ENCODE measurements around the gene CAMK4.
A peak's percentile ranks its signal among the peaks of the same experiment; 100 is the strongest.

Gene CAMK4

GRCh38 chr5:111280282-111280951 is 56.2 kb downstream of the CAMK4 start:
- TF ChIP-seq, protein P1, sequence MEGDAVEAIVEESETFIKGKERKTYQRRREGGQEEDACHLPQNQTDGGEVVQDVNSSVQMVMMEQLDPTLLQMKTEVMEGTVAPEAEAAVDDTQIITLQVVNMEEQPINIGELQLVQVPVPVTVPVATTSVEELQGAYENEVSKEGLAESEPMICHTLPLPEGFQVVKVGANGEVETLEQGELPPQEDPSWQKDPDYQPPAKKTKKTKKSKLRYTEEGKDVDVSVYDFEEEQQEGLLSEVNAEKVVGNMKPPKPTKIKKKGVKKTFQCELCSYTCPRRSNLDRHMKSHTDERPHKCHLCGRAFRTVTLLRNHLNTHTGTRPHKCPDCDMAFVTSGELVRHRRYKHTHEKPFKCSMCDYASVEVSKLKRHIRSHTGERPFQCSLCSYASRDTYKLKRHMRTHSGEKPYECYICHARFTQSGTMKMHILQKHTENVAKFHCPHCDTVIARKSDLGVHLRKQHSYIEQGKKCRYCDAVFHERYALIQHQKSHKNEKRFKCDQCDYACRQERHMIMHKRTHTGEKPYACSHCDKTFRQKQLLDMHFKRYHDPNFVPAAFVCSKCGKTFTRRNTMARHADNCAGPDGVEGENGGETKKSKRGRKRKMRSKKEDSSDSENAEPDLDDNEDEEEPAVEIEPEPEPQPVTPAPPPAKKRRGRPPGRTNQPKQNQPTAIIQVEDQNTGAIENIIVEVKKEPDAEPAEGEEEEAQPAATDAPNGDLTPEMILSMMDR (IDR thresholded peaks at IDR 0.05; ENCODE audit: low read depth, low read length) = no peak
- H3K4me3 ChIP-seq (replicated peaks in 1 of 2; ENCODE audit: low read depth in 2 of 2, low read length in 2 of 2) = no peak overlapping the region
- no peak for DNase-seq (ENCODE audit: low read depth in 2 of 2)

DNA sequence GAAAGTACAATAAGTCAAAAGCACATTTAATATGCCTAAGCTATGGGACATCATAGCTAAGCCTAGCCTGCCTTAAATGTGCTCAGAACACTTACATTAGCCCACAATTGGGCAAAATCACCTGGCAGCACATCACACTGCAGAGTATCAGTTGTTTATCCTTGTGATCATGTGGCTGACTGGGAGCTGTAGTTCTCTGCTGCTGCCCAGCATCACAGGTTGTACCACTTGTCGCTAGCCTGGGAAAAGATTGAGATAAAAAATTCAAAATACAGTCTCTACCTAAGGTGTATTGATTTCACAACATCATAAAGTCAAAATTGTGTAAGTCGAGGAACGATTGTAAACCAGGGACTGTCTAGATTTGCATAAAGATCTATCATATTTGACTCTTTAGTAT is 58.6 kb downstream of the CAMK4 start:
- DNase-seq (ENCODE audit: low read depth in 2 of 2) = no peak
- TF ChIP-seq, protein P1 (IDR thresholded peaks at IDR 0.05; ENCODE audit: low read depth, low read length) = no peak
- H3K4me3 ChIP-seq (replicated peaks in 1 of 2; ENCODE audit: low read depth in 2 of 2, low read length in 2 of 2) = no peak overlapping the region

GRCh38 chr5:111284825-111285224 is 60.6 kb downstream of the CAMK4 start:
- TF ChIP-seq, protein P1 (IDR thresholded peaks at IDR 0.05; ENCODE audit: low read depth, low read length) = no peak
- H3K4me3 ChIP-seq (replicated peaks in 1 of 2; ENCODE audit: low read depth in 2 of 2, low read length in 2 of 2) = no peak overlapping the region
- DNase-seq (ENCODE audit: low read depth in 2 of 2) = no peak

DNA sequence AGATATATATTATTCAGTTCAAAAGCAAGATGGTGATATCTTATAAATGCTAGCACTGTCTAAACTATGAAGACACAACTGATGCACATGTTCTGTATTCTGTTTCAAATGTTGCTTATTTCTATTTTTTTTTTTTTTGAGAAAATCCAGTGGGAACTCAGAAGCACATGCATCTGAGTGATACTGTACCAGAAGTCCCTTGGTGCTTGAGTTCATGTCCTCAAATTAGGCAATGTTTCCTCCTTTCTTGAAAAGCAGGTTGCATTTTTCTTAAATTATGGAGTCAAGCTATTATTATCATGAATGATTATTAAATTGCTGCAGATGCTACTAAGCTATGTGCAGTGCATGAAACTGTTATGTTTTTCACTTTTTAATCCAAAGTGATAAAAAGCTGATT is 70.4 kb downstream of the CAMK4 start:
- TF ChIP-seq, protein P1 (IDR thresholded peaks at IDR 0.05; ENCODE audit: low read depth, low read length) = no peak

DNA sequence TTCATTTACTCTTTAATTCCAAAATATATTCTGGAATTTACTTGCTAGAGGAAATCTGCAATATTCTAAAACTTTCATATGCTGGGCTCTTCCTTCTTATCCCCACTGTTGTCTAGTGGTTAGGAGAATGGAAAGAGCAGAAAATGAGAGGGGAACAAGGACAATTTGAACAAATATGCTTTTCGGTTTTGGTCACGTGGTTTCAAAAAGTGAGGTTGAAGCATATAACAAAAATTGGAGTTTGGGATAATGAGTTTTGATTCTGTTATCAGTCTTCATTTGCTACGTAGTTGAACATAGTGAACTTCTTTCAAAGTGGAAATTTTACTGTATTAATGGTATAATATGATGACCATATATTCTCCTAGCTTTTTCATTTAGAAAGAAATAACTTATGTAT is 71.5 kb downstream of the CAMK4 start:
- no peak overlapping the region for H3K4me3 ChIP-seq (replicated peaks in 1 of 2; ENCODE audit: low read depth in 2 of 2, low read length in 2 of 2)
- no peak for DNase-seq (ENCODE audit: low read depth in 2 of 2)
- TF ChIP-seq, protein P1 (IDR thresholded peaks at IDR 0.05; ENCODE audit: low read depth, low read length) = no peak

More for the DNA sequence above, 70.4 kb downstream of the CAMK4 start:
- DNase-seq (ENCODE audit: low read depth in 2 of 2) = no peak
- no peak overlapping the region for H3K4me3 ChIP-seq (replicated peaks in 1 of 2; ENCODE audit: low read depth in 2 of 2, low read length in 2 of 2)

- DNase-seq (ENCODE audit: low read depth in 2 of 2) = no peak
- H3K4me3 ChIP-seq (replicated peaks in 1 of 2; ENCODE audit: low read depth in 2 of 2, low read length in 2 of 2) = no peak overlapping the region
- TF ChIP-seq, protein P1 (IDR thresholded peaks at IDR 0.05; ENCODE audit: low read depth, low read length) = no peak
Measured at GRCh38 chr5:111296570-111296969, 72.4 kb downstream of the CAMK4 start.

GRCh38 chr5:111299067-111299481 is 74.9 kb downstream of the CAMK4 start:
- peak; percentile 7 to 54 for DNase-seq (ENCODE audit: low read depth in 2 of 2)
- no peak overlapping the region for H3K4me3 ChIP-seq (replicated peaks in 1 of 2; ENCODE audit: low read depth in 2 of 2, low read length in 2 of 2)
- TF ChIP-seq, protein P1 (IDR thresholded peaks at IDR 0.05; ENCODE audit: low read depth, low read length) = no peak
